ENCODE results near the gene EFHC1.

EFHC1 gene

GRCh38 chr6:52523378-52524142 is 103.4 kb downstream of the EFHC1 start:
- no peak for DNase-seq

- no peak for DNase-seq
These were observed 104.8 kb downstream of the EFHC1 start for GRCh38 chr6:52524918-52525317.

- DNase-seq, result no peak
These were observed 106.5 kb downstream of the EFHC1 start for GRCh38 chr6:52526634-52527033.

- DNase-seq, result no peak
These were observed 107.3 kb downstream of the EFHC1 start for GRCh38 chr6:52527436-52527835.

- DNase-seq, result no peak
These were observed 109.2 kb downstream of the EFHC1 start for GRCh38 chr6:52529311-52529710.

GRCh38 chr6:52530351-52530750 is 110.2 kb downstream of the EFHC1 start:
- no peak for DNase-seq

GRCh38 chr6:52531396-52531795 is 111.3 kb downstream of the EFHC1 start:
- no peak for DNase-seq

GRCh38 chr6:52531834-52532233 is 111.7 kb downstream of the EFHC1 start:
- no peak for DNase-seq

GRCh38 chr6:52532457-52532856 is 112.3 kb downstream of the EFHC1 start:
- DNase-seq, result no peak

- DNase-seq, result no peak
These were observed 113.3 kb downstream of the EFHC1 start for GRCh38 chr6:52533491-52533890.

GRCh38 chr6:52534363-52534762 is 114.2 kb downstream of the EFHC1 start:
- DNase-seq, result no peak

GRCh38 chr6:52534966-52535390 is 114.8 kb downstream of the EFHC1 start:
- no peak for DNase-seq

GRCh38 chr6:52535711-52536423 is 115.7 kb downstream of the EFHC1 start:
- DNase-seq, result no peak

GRCh38 chr6:52536424-52536916 is 116.3 kb downstream of the EFHC1 start:
- DNase-seq, result no peak

- DNase-seq, result no peak
These were observed 117.0 kb downstream of the EFHC1 start for GRCh38 chr6:52537001-52537753.

- DNase-seq, result no peak
These were observed 118.2 kb downstream of the EFHC1 start for GRCh38 chr6:52538252-52538900.

GRCh38 chr6:52538901-52539354 is 118.8 kb downstream of the EFHC1 start:
- no peak for DNase-seq

- no peak for DNase-seq
These were observed 119.5 kb downstream of the EFHC1 start for GRCh38 chr6:52539607-52540006.

GRCh38 chr6:52540286-52540902 is 120.3 kb downstream of the EFHC1 start:
- DNase-seq, result no peak

GRCh38 chr6:52541135-52541534 is 121.0 kb downstream of the EFHC1 start:
- no peak for DNase-seq

GRCh38 chr6:52543262-52543661 is 123.1 kb downstream of the EFHC1 start:
- no peak for DNase-seq

All from NCI-H345 (cell line).